HepG2 (cell line): ENCODE data around the gene MYO5B. TPM values are rescaled to one million over a fixed set of nuclear protein-coding genes. Genes with fewer than 3 reads are reported as not detected.

Experiments used
- ATAC-seq: fragments of 200-7000 bp; cut with Tn5 transposase; 3 replicates; pipeline ENCODE4 v1.9.1; 2020; ENCODE audit warnings: mild to moderate bottlenecking, moderate library complexity
- BruUV-seq: library from RNA; stranded (reverse); fragments of 400-500 nt; replicated peaks from 2 replicates; lab custom pipeline; 2021; lab: Mats Ljungman, UMichigan
- CTCF ChIA-PET: fragments of 300-600 bp; formaldehyde crosslinking; extraction: SDS; loops from one replicate; lab custom pipeline; 2021; ENCODE audit warnings: low total read pairs, inconsistent platforms, low intra/inter-chr PET ratio; lab: Yijun Ruan, JAX
- POLR2A ChIA-PET: fragments of 350-600 bp; sonication (Branson Sonifier 250); formaldehyde crosslinking; loops from one replicate; lab custom pipeline; 2020; ENCODE audit warnings: antibody characterized with exemption, inconsistent platforms; lab: Yijun Ruan, JAX
- DNase-seq: peaks from one replicate; pipeline ENCODE4 v3.0.0-alpha.2; 2015; ENCODE audit warnings: low spot score
- FAIRE-seq: peaks from 3 replicates; lab custom pipeline; 2011; peaks lifted over from hg19 to GRCh38; lab: Jason Lieb, UNC
- H2AFZ ChIP-seq: one replicate; pipeline ENCODE4 v1.6.1; 2011; ENCODE audit warnings: low read length, inconsistent platforms
- H3K27ac ChIP-seq: fragments of 300-600 bp; 3 replicates; pipeline ENCODE4 v1.8.0; 2011; ENCODE audit warnings: mixed run types, mild to moderate bottlenecking, mixed read lengths, low read length, inconsistent platforms; ENCODE audit not compliant: insufficient read depth; ENCODE audit errors: extremely low read length
- H3K27me3 ChIP-seq, 2 experiments: fragments of 200-600 bp in 1 of 2; 2 replicates in 1 of 2; 3 replicates in 1 of 2; pipeline versions ENCODE4 v1.6.0 to v1.8.0; 2011; ENCODE audit warnings: low read length in 2 of 2, mild to moderate bottlenecking in 2 of 2, moderate library complexity in 2 of 2, inconsistent platforms in 1 of 2; ENCODE audit not compliant: insufficient read depth in 2 of 2, control insufficient read depth in 1 of 2
- H3K36me3 ChIP-seq, 2 experiments: fragments of 200-600 bp in 1 of 2; replicated peaks in 1 of 2; 2 replicates in 1 of 2; 3 replicates in 1 of 2; pipeline versions ENCODE4 v1.5.1 to v1.8.0; 2011; ENCODE audit warnings: low read length in 2 of 2, inconsistent platforms in 1 of 2; ENCODE audit not compliant: insufficient read depth in 2 of 2, control insufficient read depth in 1 of 2
- H3K4me1 ChIP-seq: 2 replicates; pipeline ENCODE4 v1.5.1; 2012; ENCODE audit warnings: low read length, inconsistent platforms; ENCODE audit not compliant: insufficient read depth
- H3K4me2 ChIP-seq: 2 replicates; pipeline ENCODE4 v1.6.0; 2011; ENCODE audit warnings: low read depth, low read length, inconsistent platforms
- H3K4me3 ChIP-seq, 3 experiments: fragments of 200-600 bp in 1 of 3; sonication (generic), shearing (Covaris generic) in 1 of 3; replicated peaks in 1 of 3; 2 replicates each; pipeline ENCODE4 v1.5.1; 2011 to 2016; ENCODE audit warnings: low read length in 3 of 3, inconsistent platforms in 2 of 3, low read depth in 2 of 3, mild to moderate bottlenecking in 2 of 3, control low read depth in 1 of 3, mixed read lengths in 1 of 3; ENCODE audit not compliant: insufficient read depth in 1 of 3
- H3K79me2 ChIP-seq: one replicate; pipeline ENCODE4 v1.6.1; 2011; ENCODE audit warnings: low read length, inconsistent platforms; ENCODE audit not compliant: insufficient read depth
- H3K9ac ChIP-seq: 2 replicates; pipeline ENCODE4 v1.6.0; 2011; ENCODE audit warnings: mild to moderate bottlenecking, low read depth, low read length, inconsistent platforms; ENCODE audit not compliant: insufficient read depth
- H3K9me3 ChIP-seq: 2 replicates; pipeline ENCODE4 v1.5.1; 2012; ENCODE audit warnings: mild to moderate bottlenecking, low read length
- H4K20me1 ChIP-seq: 2 replicates; pipeline ENCODE4 v1.6.0; 2011; ENCODE audit warnings: inconsistent platforms, mild to moderate bottlenecking, low read length, moderate library complexity; ENCODE audit not compliant: insufficient read depth
- BCL6 ChIP-seq: IDR thresholded peaks from 2 replicates; pipeline ENCODE4 v1.6.1; 2016; ENCODE audit warnings: missing genetic modification reagents, missing compliant biosample characterization
- CEBPG ChIP-seq: IDR thresholded peaks from 2 replicates; pipeline ENCODE4 v1.6.1; 2016
- CREM ChIP-seq, 2 experiments: sonication (generic) in 1 of 2; formaldehyde crosslinking in 1 of 2; IDR thresholded peaks; 2 replicates each; pipeline versions ENCODE4 v1.4.0 to v1.6.1; 2016 to 2020; ENCODE audit warnings: antibody characterized with exemption in 1 of 2, mild to moderate bottlenecking in 1 of 2, missing genetic modification reagents in 1 of 2
- EP300 ChIP-seq, 3 experiments: sonication (generic) in 1 of 3; formaldehyde crosslinking in 1 of 3; IDR thresholded peaks; 2 replicates each; pipeline versions ENCODE4 v1.5.1 to v1.6.1; 2011 to 2020; ENCODE audit warnings: low read depth in 2 of 3, low read length in 2 of 3, borderline replicate concordance in 1 of 3, improper control_type of control experiment in 1 of 3, mild to moderate bottlenecking in 1 of 3, missing genetic modification reagents in 1 of 3, moderate library complexity in 1 of 3
- ESRRA ChIP-seq: sonication (generic); formaldehyde crosslinking; IDR thresholded peaks from 2 replicates; pipeline ENCODE4 v1.5.1; 2020; ENCODE audit warnings: mild to moderate bottlenecking, low read depth, missing genetic modification reagents
- FOSL2 ChIP-seq: sonication (generic); formaldehyde crosslinking; IDR thresholded peaks from 2 replicates; pipeline ENCODE4 v1.4.0; 2020; ENCODE audit warnings: missing genetic modification reagents
- GATAD2A ChIP-seq: IDR thresholded peaks from 2 replicates; pipeline ENCODE4 v1.6.1; 2016
- HDAC1 ChIP-seq: sonication (generic); formaldehyde crosslinking; IDR thresholded peaks from 2 replicates; pipeline ENCODE4 v1.5.1; 2020; ENCODE audit warnings: mild to moderate bottlenecking, missing genetic modification reagents
- KDM1A ChIP-seq: IDR thresholded peaks from 2 replicates; pipeline ENCODE4 v1.6.1; 2016; ENCODE audit warnings: missing compliant biosample characterization
- MBNL3 ChIP-seq: fragments of 250-450 bp; sonication (Bioruptor Pico); conservative IDR thresholded peaks from 2 replicates; pipeline ENCODE4 v1.8.0; 2022; ENCODE audit warnings: mild to moderate bottlenecking, inconsistent platforms
- MIER2 ChIP-seq: IDR thresholded peaks from 2 replicates; pipeline ENCODE4 v1.6.1; 2016; ENCODE audit warnings: missing biosample characterization, missing genetic modification reagents
- NFIC ChIP-seq: IDR thresholded peaks from 2 replicates; pipeline ENCODE4 v1.6.1; 2012; ENCODE audit warnings: mild to moderate bottlenecking, low read length, inconsistent platforms
- NR2F6 ChIP-seq, 2 experiments: IDR thresholded peaks; 2 replicates each; pipeline ENCODE4 v1.6.1; 2016; ENCODE audit warnings: antibody characterized with exemption in 1 of 2, mild to moderate bottlenecking in 1 of 2
- RXRB ChIP-seq: IDR thresholded peaks from 2 replicates; pipeline ENCODE4 v1.6.1; 2016; ENCODE audit warnings: borderline replicate concordance, missing genetic modification reagents, missing compliant biosample characterization
- SOX13 ChIP-seq, 3 experiments: fragments of 450-650 bp in 1 of 3; sonication (generic) in 1 of 3; formaldehyde crosslinking in 1 of 3; IDR thresholded peaks in 2 of 3; conservative IDR thresholded peaks in 1 of 3; 2 replicates each; pipeline versions ENCODE4 v1.5.0 to v1.6.1; 2016 to 2020; ENCODE audit warnings: antibody characterized with exemption in 1 of 3, mild to moderate bottlenecking in 1 of 3, missing compliant biosample characterization in 1 of 3, missing genetic modification reagents in 1 of 3, moderate library complexity in 1 of 3
- TEAD3 ChIP-seq: optimal IDR thresholded peaks from 2 replicates; pipeline ENCODE3; 2016; ENCODE audit warnings: borderline replicate concordance
- ZFX ChIP-seq: sonication (generic); formaldehyde crosslinking; IDR thresholded peaks from 2 replicates; pipeline ENCODE4 v1.4.0; 2020; ENCODE audit warnings: mild to moderate bottlenecking, low read depth, missing genetic modification reagents, moderate library complexity
- ZMYM3 ChIP-seq: sonication (generic); formaldehyde crosslinking; IDR thresholded peaks from 2 replicates; pipeline ENCODE4 v1.5.1; 2020; ENCODE audit warnings: mild to moderate bottlenecking, missing genetic modification reagents
- ZNF224 ChIP-seq: sonication (generic); formaldehyde crosslinking; IDR thresholded peaks from 2 replicates; pipeline ENCODE4 v1.5.0; 2020; ENCODE audit warnings: mild to moderate bottlenecking, missing genetic modification reagents
- ZNF274 ChIP-seq: sonication (generic); formaldehyde crosslinking; IDR thresholded peaks from 2 replicates; pipeline ENCODE4 v1.5.1; 2020; ENCODE audit warnings: mild to moderate bottlenecking, missing genetic modification reagents
- ZNF687 ChIP-seq: sonication (generic); formaldehyde crosslinking; IDR thresholded peaks from 2 replicates; pipeline ENCODE4 v1.5.1; 2020; ENCODE audit warnings: mild to moderate bottlenecking, missing genetic modification reagents, moderate library complexity
- ZNF782 ChIP-seq: sonication (generic); formaldehyde crosslinking; IDR thresholded peaks from 2 replicates; pipeline ENCODE4 v1.4.0; 2020; ENCODE audit warnings: missing genetic modification reagents, mild to moderate bottlenecking, borderline replicate concordance
- WGBS: methylation state at CpG from one replicate; pipeline ENCODE4 v1.1.6; 2017; ENCODE audit warnings: low lambda C conversion rate; 5-methylcytosine and 5-hydroxymethylcytosine counted together
- in situ Hi-C: cut with HindIII; loops from 2 replicates; pipeline ENCODE4 v1.10.0; 2017; ENCODE audit warnings: low pct_unique_long_range_greater_than_20kb; ENCODE audit not compliant: extremely low pct_ligation_motif_present
- intact Hi-C: fragments of 100-400 bp; cut with micrococcal nuclease; formaldehyde crosslinking; loops from one replicate; pipeline ENCODE4 v1.10.0; 2022; ENCODE audit not compliant: unreplicated experiment
- polyA plus RNA-seq, 8 experiments: library from polyadenylated mRNA; depleted of rRNA in 3 of 8; stranded (reverse) in 7 of 8; unstranded in 1 of 8; fragments of >200 nt; fragmentation: Illumina TruSeq in 4 of 8; extraction: Trizol in 4 of 8; gene quantifications; 2 replicates each; pipeline versions ENCODE4 v1.2.1 to v1.2.3, GENCODE V29; 2011 to 2016; ENCODE audit warnings: low read depth in 4 of 8, missing spikeins in 1 of 8, mixed read lengths in 1 of 8; ENCODE audit not compliant: insufficient read depth in 1 of 8
- total RNA-seq, 5 experiments: library from RNA; depleted of rRNA; stranded (reverse); fragments of >200 nt; fragmentation: Illumina TruSeq; extraction: Trizol; gene quantifications; 2 replicates each; pipeline ENCODE4 v1.2.3, GENCODE V29; 2016; ENCODE audit warnings: low read depth in 1 of 5

Gene MYO5B
- total and polyA plus RNA-seq, 2 of the 13 experiments (the other 11 are each of a cell fraction or from before 2014, with no cell fraction given) = 13.1 to 24.0 TPM

DNA sequence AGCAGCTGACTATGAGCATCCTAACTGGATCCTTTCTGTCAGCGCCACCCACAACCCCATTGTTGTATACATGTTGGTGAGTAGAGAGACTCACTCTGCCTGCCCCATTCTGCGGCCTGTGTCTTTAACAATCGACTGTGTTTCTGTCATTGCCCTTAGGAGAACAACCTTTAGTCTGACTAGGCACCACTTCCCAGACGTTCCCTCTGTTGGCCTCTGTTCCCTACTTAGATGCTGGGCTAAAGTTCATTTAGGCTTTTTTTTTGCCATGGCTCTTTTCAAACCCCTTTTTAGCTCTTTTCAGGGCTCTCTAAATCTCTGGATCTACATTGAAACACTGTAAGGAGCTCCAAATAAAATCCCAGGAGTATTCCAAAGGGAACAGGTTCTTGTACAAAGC is 361.1 kb downstream of the MYO5B start:
- no peaks in the 10 kb centered on the region for H3K79me2 ChIP-seq
- no peak overlapping the region for H2AFZ ChIP-seq
- peak overlapping the region; percentile 67 for H3K4me2 ChIP-seq
- no peaks in the 10 kb centered on the region for H4K20me1 ChIP-seq
- FAIRE-seq (peak; percentile 69), ATAC-seq (peak; percentile 58), DNase-seq (peak; percentile 46)
- no TSS peak for BruUV-seq
- H3K4me1 ChIP-seq = peaks cover 81% of the 10 kb centered on the region
- H3K36me3 ChIP-seq = no peaks in the 10 kb centered on the region
- ChIA-PET CTCF (no interaction called here), POLR2A (interaction anchor here (1.0 to 3.2 kb wide), 3 partner anchors 11 to 21 kb away, joined by 3 to 31 read pairs (median 3); partner anchors contain the start of gene ACAA2)
- peak overlapping the region; percentile 53 for H3K9ac ChIP-seq
- in situ Hi-C loops = no loop called here
- 23% methylated on average over 4 of the region's 4 CpGs for WGBS
- no peaks in the 10 kb centered on the region for H3K27me3 ChIP-seq
- no peaks in the 10 kb centered on the region for H3K9me3 ChIP-seq
- peak overlapping the region in 1 of 3 experiments; percentile 19; a peak in 1 of 6 replicates for H3K4me3 ChIP-seq
- peak overlapping the region; percentile 88 for H3K27ac ChIP-seq
- intact Hi-C loops = loop anchor here (2.0 kb wide), 1 partner anchor 21 kb away; the partner anchor contains the start of gene ACAA2
- TF ChIP-seq ZNF687 (CRISPR knock-in tag) (no peak), MBNL3 (CRISPR knock-in tag) (no peak), ZNF782 (CRISPR knock-in tag) (no peak), ZFX (CRISPR knock-in tag) (peak; percentile 58), RXRB (CRISPR knock-in tag) (peak; percentile 59; the same call in 1 of the 2 replicates), CREM (IDR thresholded peaks at IDR 0.05) (peak; percentile 38; the same call in 1 of the 2 replicates), CREM (CRISPR knock-in tag; IDR thresholded peaks at IDR 0.05) (no peak), CEBPG (CRISPR knock-in tag) (0 out of 2 replicates have a peak, but pooled peaks have one; percentile 10), FOSL2 (CRISPR knock-in tag) (peak; percentile 31), TEAD3 (CRISPR knock-in tag) (peak; percentile 54), ZMYM3 (CRISPR knock-in tag) (no peak), NFIC (peak; percentile 58; the same call in 1 of the 2 replicates), NR2F6 (IDR thresholded peaks at IDR 0.05) (0 out of 2 replicates have a peak, but pooled peaks have one; percentile 13), NR2F6 (CRISPR knock-in tag; IDR thresholded peaks at IDR 0.05) (peak; percentile 64; the same call in 1 of the 2 replicates), SOX13 (IDR thresholded peaks at IDR 0.05) (no peak), SOX13 (CRISPR knock-in tag; conservative IDR thresholded peaks at IDR 0.05 in 1 of 2, IDR thresholded peaks at IDR 0.05 in 1 of 2) (peak in 1 of 2 experiments; percentile 64; a peak in 2 of 4 replicates), ZNF224 (CRISPR knock-in tag) (no peak), MIER2 (CRISPR knock-in tag) (0 out of 2 replicates have a peak, but pooled peaks have one; percentile 23), KDM1A (peak; percentile 28; the same call in 1 of the 2 replicates), BCL6 (CRISPR knock-in tag) (peak; percentile 66), EP300 (IDR thresholded peaks at IDR 0.05; ENCODE audit: low read depth in 2 of 2, low read length in 2 of 2) (peak in 1 of 2 experiments; percentile 67; a peak in 1 of 4 replicates), EP300 (CRISPR knock-in tag; IDR thresholded peaks at IDR 0.05; ENCODE audit: borderline replicate concordance) (no peak), GATAD2A (CRISPR knock-in tag) (peak; percentile 43), ESRRA (CRISPR knock-in tag) (peak; percentile 62), HDAC1 (CRISPR knock-in tag) (0 out of 2 replicates have a peak, but pooled peaks have one; percentile 18), ZNF274 (CRISPR knock-in tag) (no peak)
